ENCODE data around the gene PAX9.

DNA sequence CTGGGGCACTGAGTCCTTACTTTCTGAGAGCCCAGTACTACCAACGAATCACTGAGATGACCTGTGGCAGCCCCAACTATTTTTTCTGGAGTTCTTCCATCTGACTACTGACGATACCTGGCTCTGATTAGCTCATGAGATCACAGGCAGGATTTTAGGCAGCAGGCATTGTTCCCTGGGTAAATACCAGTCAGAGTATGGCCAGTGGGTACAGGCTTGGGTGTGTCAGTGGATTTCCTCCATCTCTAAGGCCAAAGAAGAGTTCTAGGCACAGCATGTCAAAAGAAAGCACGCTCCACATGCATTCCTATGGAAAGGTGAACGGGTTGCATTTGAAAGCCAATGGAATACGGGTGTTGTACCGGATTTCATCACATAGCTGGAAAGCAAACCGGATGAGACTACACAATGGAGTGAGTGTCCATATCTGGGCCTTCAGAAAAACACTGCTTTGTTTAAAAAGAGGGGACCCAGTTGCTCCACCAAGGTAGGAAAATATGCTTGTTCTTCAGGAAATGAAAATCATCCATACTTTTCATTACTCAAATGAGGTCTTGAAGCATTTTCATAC lies 55.0 kb downstream of the PAX9 start:
- TF ChIP-seq CTCF (IDR thresholded peaks at IDR 0.05) (no peak), EP300 (IDR thresholded peaks at IDR 0.05) (no peak), POLR2A (IDR thresholded peaks at IDR 0.05) (no peak)

All from tibial nerve (tissue), 4 donors.